IMR-90 (cell line): ENCODE results near the gene RAB11FIP3. TPM values are rescaled to one million over a fixed set of nuclear protein-coding genes. Genes with fewer than 3 reads are reported as not detected.

Source experiments
- BHLHE40 ChIP-seq: fragments of 150-350 bp; IDR thresholded peaks from 2 replicates; pipeline ENCODE4 v1.6.1; 2016; ENCODE audit warnings: mild to moderate bottlenecking, low read depth, low read length
- FOS ChIP-seq: fragments of 150-350 bp; IDR thresholded peaks from 2 replicates; pipeline ENCODE4 v1.6.1; 2016; ENCODE audit warnings: low read depth, low read length
- RCOR1 ChIP-seq: IDR thresholded peaks from 2 replicates; pipeline ENCODE4 v1.6.1; 2012; ENCODE audit warnings: mild to moderate bottlenecking, low read length, improper control_type of control experiment; ENCODE audit not compliant: insufficient replicate concordance
- polyA plus RNA-seq, 3 experiments: library from polyadenylated mRNA; depleted of rRNA; stranded (reverse); fragments of >200 nt; gene quantifications; 2 replicates each; pipeline ENCODE4 v1.2.3, GENCODE V29; 2012; ENCODE audit warnings: low replicate concordance in 1 of 3
- total RNA-seq: library from RNA; depleted of rRNA; stranded (reverse); fragments of >200 nt; gene quantifications from 2 replicates; pipeline ENCODE4 v1.2.3, GENCODE V29; 2012

RAB11FIP3 gene
- total and polyA plus RNA-seq, 2 of the 4 experiments (the other 2 are of a cell fraction) = 7.5 to 22.5 TPM

GRCh38 chr16:565419-566330, 140.2 kb downstream of the RAB11FIP3 start (continued):
- TF ChIP-seq FOS (no peak), BHLHE40 (no peak), RCOR1 (no peak)
